ENCODE results near the gene AGL. TPM values are rescaled to one million over a fixed set of nuclear protein-coding genes. Genes with fewer than 3 reads are reported as not detected.

The AGL gene
- total and polyA plus RNA-seq, 11 donors: 18.1 to 70.4 (median 49.8) TPM

- DNase-seq (no peak), ATAC-seq (no peak)
- 81 to 85% (median 81%) methylated on average over 3 of the region's 3 CpGs for WGBS, 4 donors
- intact Hi-C loops (cut with DNase I): loop anchor here in 1 of 10 donors (10.0 kb wide), 1 partner anchor 170 kb away; the partner anchor contains the start of genes SASS6 and TRMT13
- Histone ChIP-seq H3K27me3 (no peaks in the 10 kb centered on the region), H3K27ac (no peak overlapping the region), H3K9me3 (no peaks in the 10 kb centered on the region), H3K4me3 (no peak overlapping the region), H3K4me1 (peaks cover 0 to 13% (median 7%) of the 10 kb centered on the region in 12 donors), H3K36me3 (no peaks in the 10 kb centered on the region)
- TF ChIP-seq CTCF (IDR thresholded peaks at IDR 0.05) (no peak), POLR2A (IDR thresholded peaks at IDR 0.05) (no peak)
Observed at GRCh38 chr1:99964806-99965205, 114.6 kb downstream of the AGL start.

- intact Hi-C loops (cut with DNase I): loop anchor here in 1 of 10 donors (10.0 kb wide), 1 partner anchor 169 kb away; the partner anchor contains the start of genes SASS6 and TRMT13
- Histone ChIP-seq H3K4me3 (no peak overlapping the region), H3K27me3 (no peaks in the 10 kb centered on the region), H3K27ac (no peak overlapping the region), H3K36me3 (no peaks in the 10 kb centered on the region), H3K4me1 (peaks cover 0 to 18% (median 9%) of the 10 kb centered on the region in 12 donors), H3K9me3 (no peaks in the 10 kb centered on the region)
- DNase-seq: no peak
- no peak for ATAC-seq
- no peak for TF ChIP-seq POLR2A (IDR thresholded peaks at IDR 0.05)
- no peak for TF ChIP-seq CTCF (IDR thresholded peaks at IDR 0.05)
- 82 to 90% (median 85%) methylated on average over 2 of the region's 2 CpGs for whole genome bisulfite sequencing, 4 donors
Observed at GRCh38 chr1:99965646-99966375, 115.7 kb downstream of the AGL start.

GRCh38 chr1:99968214-99968613 lies 118.1 kb downstream of the AGL start:
- no peak for DNase-seq
- 90 to 96% (median 96%) methylated on average over 4 of the region's 4 CpGs for WGBS, 4 donors
- H3K36me3 ChIP-seq: no peaks in the 10 kb centered on the region
- no peak overlapping the region for H3K4me3 ChIP-seq
- intact Hi-C loops (cut with DNase I): loop anchor here in 1 of 10 donors (10.0 kb wide), 1 partner anchor 167 kb away; the partner anchor contains the start of genes SASS6 and TRMT13
- peaks cover 0 to 28% (median 11%) of the 10 kb centered on the region in 12 donors for H3K4me1 ChIP-seq
- no peak overlapping the region for H3K27ac ChIP-seq
- no peaks in the 10 kb centered on the region for H3K9me3 ChIP-seq
- ATAC-seq: no peak
- H3K27me3 ChIP-seq: no peaks in the 10 kb centered on the region
- TF ChIP-seq CTCF (IDR thresholded peaks at IDR 0.05) (no peak), POLR2A (IDR thresholded peaks at IDR 0.05) (no peak)

GRCh38 chr1:99969260-99969728 lies 119.1 kb downstream of the AGL start:
- Histone ChIP-seq H3K27me3 (no peaks in the 10 kb centered on the region), H3K27ac (peak overlapping the region in 11 of 12 donors; percentile 57 to 85 (median 73)), H3K9me3 (no peaks in the 10 kb centered on the region), H3K36me3 (no peaks in the 10 kb centered on the region), H3K4me3 (peak overlapping the region; percentile 49 to 99 (median 93)), H3K4me1 (peaks cover 0 to 28% (median 11%) of the 10 kb centered on the region in 12 donors)
- WGBS, 4 donors: 15 to 23% (median 19%) methylated on average over 6 of the region's 6 CpGs
- TF ChIP-seq POLR2A (IDR thresholded peaks at IDR 0.05): no peak
- intact Hi-C loops (cut with DNase I): loop anchor here in 1 of 10 donors (10.0 kb wide), 1 partner anchor 166 kb away; the partner anchor contains the start of genes SASS6 and TRMT13
- no peak for DNase-seq
- ATAC-seq: peak in 2 of 4 donors; percentile 6 to 19
